GM19193 (cell line): ENCODE measurements around the gene TTYH2.

Source experiments
- POLR2A ChIP-seq: IDR thresholded peaks from 4 replicates; pipeline ENCODE4 v1.6.1; 2011; ENCODE audit not compliant: insufficient read depth, insufficient read length; ENCODE audit errors: extremely low read depth

Gene TTYH2

DNA sequence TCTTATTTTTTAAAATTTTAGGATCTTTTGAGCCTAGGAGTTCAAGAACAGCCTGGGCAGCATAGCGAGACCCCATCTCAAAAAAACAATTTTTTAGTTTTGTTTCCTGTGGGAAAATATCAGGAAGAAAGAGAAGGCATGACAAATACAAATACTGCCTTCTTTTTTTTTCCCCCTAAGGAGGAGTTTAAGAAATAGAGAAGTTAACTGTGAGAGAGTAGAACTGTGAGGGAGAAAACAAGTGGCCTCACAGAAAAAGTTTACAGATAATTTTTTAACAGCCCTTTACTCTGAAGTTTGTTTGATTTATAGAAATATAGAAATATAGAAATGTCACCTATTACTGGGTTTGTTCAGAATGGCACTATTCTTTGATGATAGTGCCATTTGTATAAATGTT lies 21.1 kb downstream of the TTYH2 start:
- TF ChIP-seq POLR2A, result no peak

GRCh38 chr17:74235040-74235581 lies 21.7 kb downstream of the TTYH2 start:
- TF ChIP-seq POLR2A, result no peak

GRCh38 chr17:74235911-74236371 lies 22.6 kb downstream of the TTYH2 start:
- TF ChIP-seq POLR2A, result no peak

DNA sequence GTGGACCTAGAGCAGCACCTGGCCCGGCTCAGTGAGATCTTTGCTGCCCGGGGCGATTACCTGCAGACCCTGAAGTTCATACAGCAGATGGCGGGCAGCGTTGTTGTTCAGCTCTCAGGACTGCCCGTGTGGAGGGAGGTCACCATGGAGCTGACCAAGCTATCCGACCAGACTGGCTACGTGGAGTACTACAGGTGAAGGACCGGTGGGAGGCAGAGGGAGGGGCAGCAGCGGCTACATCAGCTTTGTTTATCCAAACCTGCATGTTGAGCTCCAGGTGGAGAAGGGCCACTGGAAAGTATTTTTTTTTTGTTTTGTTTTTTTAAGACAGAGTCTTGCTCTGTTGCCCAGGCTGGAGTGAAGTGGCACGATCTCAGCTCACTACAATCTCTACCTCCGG lies 23.9 kb downstream of the TTYH2 start:
- TF ChIP-seq POLR2A, result no peak

DNA sequence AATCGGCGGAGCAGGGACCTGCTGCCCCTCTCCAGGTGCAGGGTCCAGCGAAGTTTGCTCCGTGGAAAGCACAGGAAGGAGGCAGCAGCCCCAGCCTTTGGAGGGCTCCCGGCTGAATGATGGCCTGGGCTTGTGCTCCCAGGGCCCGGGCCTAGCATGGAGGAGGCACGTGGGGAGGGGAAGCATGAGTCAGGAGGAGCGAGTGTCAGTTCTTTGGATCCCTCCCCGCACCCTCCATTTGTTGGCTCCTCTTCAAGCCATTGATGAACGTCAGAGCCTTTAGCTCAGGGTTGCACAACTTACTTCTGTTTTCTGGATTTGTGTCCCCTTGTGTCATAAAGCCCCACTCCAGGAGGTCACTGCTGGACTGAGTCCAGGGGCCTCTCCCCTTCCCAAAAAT lies 25.8 kb downstream of the TTYH2 start:
- no peak for TF ChIP-seq POLR2A

DNA sequence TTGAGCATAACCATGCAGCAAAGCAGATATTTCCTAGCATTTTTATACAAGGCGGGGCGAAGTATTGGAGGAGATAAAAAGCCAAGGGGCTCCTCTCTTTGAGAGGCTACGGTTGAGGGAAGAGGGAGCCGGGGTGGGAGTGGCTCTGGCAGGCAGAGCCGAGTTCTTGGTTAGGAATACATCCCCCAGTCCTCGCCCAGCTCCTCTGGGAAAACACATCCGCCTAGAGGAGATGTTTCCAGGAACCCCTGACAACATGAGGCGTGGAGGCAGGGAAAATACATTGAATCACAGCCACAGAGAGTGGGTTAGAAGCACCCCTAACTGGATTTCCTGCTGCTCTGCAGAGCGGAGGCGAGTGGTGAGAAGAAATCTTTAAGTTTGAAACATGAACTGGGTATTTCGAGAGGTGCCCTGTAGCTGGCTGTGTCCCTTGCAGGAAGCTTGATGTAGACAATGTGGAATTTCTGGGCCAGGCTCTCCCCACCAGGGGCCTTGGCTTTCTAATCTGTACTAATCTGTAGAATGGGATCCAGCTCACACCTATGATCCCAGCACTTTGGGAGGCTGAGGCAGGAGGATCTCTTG lies 27.3 kb downstream of the TTYH2 start:
- no peak for TF ChIP-seq POLR2A

DNA sequence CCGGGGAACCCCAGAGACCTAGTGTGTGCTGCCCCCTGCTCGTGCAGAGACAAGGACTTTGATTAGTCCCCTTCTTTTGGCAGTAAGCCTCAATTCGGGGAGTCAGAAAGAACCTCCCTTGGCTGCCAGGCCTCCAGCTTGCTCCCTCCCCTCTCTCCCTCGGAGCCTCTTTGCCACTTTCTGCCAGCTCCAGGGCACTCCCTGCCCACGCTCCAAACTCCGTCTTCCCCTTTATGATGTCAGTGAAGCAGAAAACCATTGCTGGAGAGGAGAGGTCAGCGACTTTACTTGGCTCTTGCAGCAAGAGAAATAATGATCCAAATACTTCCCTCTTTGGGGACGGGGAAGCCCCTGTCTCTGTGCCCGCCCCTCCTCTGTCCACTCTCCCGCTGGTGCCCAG lies 28.1 kb downstream of the TTYH2 start:
- TF ChIP-seq POLR2A, result no peak

DNA sequence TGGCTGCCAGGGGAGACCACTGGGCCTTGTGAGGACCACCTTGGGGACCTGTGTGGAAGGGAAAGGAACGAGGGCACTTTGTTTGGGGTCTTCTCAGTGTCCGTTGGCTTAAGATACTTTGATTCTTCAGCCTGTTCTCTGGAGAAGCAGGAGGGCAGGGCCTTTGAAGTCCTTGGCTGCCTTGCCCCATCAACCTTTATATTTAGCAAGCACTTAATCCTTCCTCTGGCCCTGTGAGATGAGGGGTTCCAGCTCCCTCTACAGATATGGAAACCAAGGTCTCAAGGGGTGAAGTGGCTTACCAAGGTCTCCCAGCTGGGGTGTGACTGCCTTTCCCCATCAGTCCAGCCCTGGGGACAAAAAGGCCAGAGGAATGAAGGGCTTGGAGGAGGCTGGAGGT lies 28.5 kb downstream of the TTYH2 start:
- TF ChIP-seq POLR2A, result no peak

DNA sequence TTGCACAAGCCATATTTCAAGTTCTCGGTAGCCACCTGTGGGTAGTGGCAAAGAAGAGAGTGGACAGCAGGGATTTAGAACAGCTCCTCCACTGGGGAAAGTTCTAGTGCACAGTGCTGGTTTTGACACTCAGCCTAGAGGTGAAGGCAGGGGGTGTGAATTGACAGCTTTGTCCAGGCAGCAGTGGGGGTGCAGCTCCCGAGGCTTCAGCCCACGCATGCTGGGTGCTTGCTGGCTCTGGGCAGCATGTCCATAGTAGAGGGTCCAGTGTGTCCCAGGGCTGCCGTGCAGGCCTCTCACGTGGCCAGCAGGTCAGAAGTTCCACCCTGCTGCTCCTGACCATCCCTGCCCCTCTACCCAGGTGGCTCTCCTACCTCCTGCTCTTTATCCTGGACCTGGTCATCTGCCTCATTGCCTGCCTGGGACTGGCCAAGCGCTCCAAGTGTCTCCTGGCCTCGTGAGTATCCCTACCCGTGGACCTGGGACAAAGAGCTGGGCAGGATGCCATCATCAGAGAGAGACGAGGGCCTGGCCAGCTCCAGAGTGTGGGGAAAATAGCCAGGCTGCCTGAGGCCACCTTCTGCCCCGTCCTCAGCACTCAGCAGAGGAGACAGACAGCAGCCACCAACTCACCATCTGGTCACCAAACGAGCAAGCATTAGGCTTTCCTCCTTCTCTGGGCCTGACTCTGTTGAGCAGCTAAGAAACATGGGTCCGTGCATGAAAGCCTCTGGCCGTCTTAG lies 29.8 kb downstream of the TTYH2 start:
- TF ChIP-seq POLR2A, result no peak

GRCh38 chr17:74244128-74244527 lies 30.8 kb downstream of the TTYH2 start:
- no peak for TF ChIP-seq POLR2A

DNA sequence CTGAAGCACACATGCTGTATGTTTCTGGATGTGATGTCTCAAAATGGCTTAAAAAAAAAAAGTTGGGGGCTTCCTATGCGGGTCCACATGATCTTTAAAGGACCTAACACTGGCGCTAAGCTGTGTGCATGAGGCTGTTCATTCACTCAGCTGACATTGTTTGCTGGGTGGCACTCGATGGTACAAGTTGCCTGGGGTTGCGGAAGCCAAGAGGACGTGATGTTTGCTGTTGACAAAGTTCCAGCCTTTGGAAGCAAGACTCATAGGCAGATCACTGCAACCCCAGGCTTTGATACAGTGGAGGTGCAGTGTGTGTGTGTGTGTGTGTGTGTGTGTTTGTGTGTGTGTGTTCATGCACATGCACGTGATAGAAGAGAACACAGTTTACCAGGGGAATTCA lies 31.2 kb downstream of the TTYH2 start:
- no peak for TF ChIP-seq POLR2A

DNA sequence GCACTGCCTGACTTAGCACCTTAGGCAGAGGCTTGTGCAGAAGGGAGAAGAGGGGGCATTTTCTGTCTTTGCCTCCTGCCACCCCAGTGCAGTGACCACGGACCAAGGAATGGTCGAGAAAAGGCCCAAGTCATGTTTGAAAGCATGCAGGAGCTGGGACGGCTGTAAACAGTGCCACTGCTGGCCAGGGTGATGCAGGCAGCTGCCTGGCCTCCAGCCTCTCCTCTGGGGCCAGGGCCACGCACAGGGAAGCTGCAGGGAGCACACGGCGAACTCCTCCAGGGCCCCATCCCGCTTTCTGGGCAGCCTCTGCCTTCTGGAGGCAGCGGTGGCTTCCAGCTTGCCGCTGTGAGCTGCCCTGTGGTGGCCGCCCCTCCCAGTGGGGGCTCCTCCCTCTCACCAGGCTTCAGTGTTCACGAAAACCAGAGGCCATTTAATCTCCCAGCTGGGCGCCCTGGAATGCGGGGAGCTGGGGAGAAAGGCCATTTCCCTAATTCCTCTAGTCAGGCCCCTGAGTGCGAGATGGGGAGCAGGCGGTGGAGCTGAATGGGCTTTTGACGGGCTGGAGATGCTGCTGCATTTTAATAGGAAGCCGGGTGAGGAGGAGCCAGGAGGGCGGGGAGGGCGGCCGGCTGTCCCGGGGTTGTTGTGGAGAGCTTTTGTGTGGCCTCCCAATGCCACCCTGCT lies 31.9 kb downstream of the TTYH2 start:
- TF ChIP-seq POLR2A, result no peak

- TF ChIP-seq POLR2A, result no peak
Measured at GRCh38 chr17:74245871-74246270, 32.5 kb downstream of the TTYH2 start.

DNA sequence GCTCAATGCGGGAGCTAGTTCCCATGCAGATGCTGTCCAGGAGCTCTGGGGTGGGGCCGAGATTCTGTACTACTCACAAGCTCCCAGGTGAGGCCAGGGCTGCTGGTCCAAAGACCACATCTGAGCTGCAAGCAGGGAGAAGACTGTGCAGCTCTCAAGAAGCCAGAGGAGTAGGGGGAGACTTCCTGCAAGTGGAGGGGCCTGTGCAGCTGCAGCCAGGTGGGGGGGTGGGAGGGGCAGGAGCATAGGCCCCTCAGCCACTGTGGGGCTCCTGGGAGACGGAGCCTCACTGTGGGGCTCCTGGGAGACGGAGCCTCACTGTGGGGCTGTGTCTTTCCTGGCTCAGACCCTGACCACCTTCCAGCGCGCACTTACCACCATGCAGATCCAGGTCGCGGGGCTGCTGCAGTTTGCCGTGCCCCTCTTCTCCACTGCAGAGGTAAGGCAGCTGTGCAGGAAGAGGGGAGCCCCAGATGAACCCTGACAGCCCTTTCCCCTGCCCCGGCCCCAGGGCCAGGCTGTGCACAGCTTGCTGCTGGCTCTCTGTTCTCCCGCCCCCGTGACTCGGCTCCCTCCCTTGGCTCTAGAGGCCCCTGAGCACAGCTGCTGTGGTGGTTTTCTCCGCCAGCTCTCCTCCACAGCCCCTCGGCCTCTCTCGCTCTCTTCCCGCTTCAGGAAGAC lies 36.4 kb downstream of the TTYH2 start:
- TF ChIP-seq POLR2A, result no peak

GRCh38 chr17:74250324-74250995 lies 37.1 kb downstream of the TTYH2 start:
- no peak for TF ChIP-seq POLR2A

DNA sequence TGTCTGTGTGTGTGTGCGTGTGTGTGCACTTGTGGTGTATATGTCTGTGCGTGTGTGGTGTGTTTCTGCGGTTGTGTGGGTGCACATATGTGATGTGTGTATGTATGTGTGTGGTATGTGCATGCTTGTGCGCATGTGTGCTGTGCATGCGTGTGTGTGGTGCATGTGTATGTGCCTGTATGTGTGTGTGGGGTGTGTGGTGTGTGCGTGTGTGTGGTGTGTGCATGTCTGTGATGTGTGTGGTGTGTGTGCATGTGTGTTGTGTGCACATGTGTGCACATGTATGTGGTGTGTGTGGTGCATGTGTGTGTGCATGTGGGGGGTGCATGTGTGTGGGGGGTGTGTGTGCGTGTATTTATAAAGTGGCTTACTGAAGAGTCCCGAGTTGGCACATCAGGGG lies 37.7 kb downstream of the TTYH2 start:
- TF ChIP-seq POLR2A, result no peak

DNA sequence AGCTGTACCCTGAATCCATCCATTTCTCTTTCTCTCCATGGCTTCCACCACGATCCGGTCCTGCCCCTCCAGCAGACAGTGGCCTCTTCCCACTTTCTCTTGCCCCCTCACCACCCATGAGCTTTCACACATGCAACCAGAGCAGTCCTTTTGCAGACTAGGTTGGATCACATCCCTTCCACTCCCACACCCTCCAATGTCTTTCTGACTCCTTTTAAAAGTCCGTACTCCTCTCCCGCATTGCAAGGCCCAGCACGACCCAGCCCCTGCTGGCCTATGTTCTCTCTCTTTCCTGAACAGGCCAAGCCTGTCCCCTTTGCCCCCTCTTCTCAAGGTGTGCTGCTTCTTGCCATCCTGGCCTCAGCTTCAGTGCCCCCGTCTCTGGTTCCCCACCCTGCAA lies 38.2 kb downstream of the TTYH2 start:
- TF ChIP-seq POLR2A, result no peak
